HL-60 (cell line): ENCODE data around the gene STK24.

Source experiments
- DNase-seq, 2 experiments: peaks; one replicate each; pipeline ENCODE4 v3.0.0-alpha.2; 2010 to 2020; ENCODE audit warnings: low read depth in 1 of 2, low spot score in 1 of 2
- H3K27ac ChIP-seq: fragments of 250-450 bp; sonication (Bioruptor Pico); replicated peaks from 2 replicates; pipeline ENCODE4 v1.5.1; 2020; ENCODE audit warnings: mild to moderate bottlenecking, moderate library complexity
- H3K27me3 ChIP-seq: fragments of 250-450 bp; sonication (Bioruptor Pico); 2 replicates; pipeline ENCODE4 v1.5.1; 2021; ENCODE audit warnings: mild to moderate bottlenecking, moderate library complexity; ENCODE audit not compliant: insufficient read depth, poor library complexity, severe bottlenecking
- H3K4me3 ChIP-seq: replicated peaks from 2 replicates; pipeline ENCODE4 v1.5.1; 2011; ENCODE audit warnings: mild to moderate bottlenecking, control low read depth, low read length; ENCODE audit not compliant: insufficient read depth
- GABPA ChIP-seq: IDR thresholded peaks from 2 replicates; pipeline ENCODE4 v1.6.1; 2012; ENCODE audit warnings: low read depth
- POLR2AphosphoS5 ChIP-seq: IDR thresholded peaks from 2 replicates; pipeline ENCODE4 v1.6.1; 2012; ENCODE audit warnings: low read depth
- SPI1 ChIP-seq: IDR thresholded peaks from 2 replicates; pipeline ENCODE4 v1.6.1; 2012; ENCODE audit warnings: low read depth, mild to moderate bottlenecking, borderline replicate concordance
- TF ChIP-seq, protein P1 (sequence below): IDR thresholded peaks from one replicate; pipeline ENCODE4 v1.5.1; 2011; ENCODE audit warnings: low read length, control low read depth, inconsistent platforms; ENCODE audit not compliant: insufficient read depth
- TF ChIP-seq, protein P2 (sequence below): IDR thresholded peaks from 2 replicates; pipeline ENCODE4 v1.6.1; 2012; ENCODE audit warnings: low read depth; ENCODE audit not compliant: insufficient replicate concordance

STK24 gene

DNA sequence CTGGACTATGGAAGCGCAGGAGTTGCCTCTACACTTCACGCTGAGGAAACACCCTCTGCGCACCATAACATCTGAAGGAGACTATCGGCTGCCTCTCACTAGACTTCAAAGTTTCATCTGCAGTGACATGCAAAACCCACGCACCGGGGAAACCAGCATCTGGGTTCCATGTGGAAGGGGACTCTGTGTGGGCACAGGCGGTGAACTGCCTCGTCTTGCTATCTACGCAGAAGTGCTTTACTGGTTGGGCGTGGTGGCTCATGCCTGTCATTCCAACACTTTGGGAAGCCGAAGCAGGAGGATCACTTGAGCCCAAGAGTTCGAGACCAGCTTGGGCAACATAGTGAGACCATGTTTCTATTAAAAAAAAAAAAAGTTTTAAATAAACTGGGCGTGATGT is 116.4 kb downstream of the STK24 start:
- no peak for DNase-seq
- Histone ChIP-seq H3K27me3 (no peaks in the 10 kb centered on the region), H3K27ac (no peak overlapping the region), H3K4me3 (no peak overlapping the region)
- TF ChIP-seq GABPA = no peak
- TF ChIP-seq, protein P1, sequence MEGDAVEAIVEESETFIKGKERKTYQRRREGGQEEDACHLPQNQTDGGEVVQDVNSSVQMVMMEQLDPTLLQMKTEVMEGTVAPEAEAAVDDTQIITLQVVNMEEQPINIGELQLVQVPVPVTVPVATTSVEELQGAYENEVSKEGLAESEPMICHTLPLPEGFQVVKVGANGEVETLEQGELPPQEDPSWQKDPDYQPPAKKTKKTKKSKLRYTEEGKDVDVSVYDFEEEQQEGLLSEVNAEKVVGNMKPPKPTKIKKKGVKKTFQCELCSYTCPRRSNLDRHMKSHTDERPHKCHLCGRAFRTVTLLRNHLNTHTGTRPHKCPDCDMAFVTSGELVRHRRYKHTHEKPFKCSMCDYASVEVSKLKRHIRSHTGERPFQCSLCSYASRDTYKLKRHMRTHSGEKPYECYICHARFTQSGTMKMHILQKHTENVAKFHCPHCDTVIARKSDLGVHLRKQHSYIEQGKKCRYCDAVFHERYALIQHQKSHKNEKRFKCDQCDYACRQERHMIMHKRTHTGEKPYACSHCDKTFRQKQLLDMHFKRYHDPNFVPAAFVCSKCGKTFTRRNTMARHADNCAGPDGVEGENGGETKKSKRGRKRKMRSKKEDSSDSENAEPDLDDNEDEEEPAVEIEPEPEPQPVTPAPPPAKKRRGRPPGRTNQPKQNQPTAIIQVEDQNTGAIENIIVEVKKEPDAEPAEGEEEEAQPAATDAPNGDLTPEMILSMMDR = no peak
- TF ChIP-seq POLR2AphosphoS5 = no peak
- no peak for TF ChIP-seq SPI1
- TF ChIP-seq, protein P2, sequence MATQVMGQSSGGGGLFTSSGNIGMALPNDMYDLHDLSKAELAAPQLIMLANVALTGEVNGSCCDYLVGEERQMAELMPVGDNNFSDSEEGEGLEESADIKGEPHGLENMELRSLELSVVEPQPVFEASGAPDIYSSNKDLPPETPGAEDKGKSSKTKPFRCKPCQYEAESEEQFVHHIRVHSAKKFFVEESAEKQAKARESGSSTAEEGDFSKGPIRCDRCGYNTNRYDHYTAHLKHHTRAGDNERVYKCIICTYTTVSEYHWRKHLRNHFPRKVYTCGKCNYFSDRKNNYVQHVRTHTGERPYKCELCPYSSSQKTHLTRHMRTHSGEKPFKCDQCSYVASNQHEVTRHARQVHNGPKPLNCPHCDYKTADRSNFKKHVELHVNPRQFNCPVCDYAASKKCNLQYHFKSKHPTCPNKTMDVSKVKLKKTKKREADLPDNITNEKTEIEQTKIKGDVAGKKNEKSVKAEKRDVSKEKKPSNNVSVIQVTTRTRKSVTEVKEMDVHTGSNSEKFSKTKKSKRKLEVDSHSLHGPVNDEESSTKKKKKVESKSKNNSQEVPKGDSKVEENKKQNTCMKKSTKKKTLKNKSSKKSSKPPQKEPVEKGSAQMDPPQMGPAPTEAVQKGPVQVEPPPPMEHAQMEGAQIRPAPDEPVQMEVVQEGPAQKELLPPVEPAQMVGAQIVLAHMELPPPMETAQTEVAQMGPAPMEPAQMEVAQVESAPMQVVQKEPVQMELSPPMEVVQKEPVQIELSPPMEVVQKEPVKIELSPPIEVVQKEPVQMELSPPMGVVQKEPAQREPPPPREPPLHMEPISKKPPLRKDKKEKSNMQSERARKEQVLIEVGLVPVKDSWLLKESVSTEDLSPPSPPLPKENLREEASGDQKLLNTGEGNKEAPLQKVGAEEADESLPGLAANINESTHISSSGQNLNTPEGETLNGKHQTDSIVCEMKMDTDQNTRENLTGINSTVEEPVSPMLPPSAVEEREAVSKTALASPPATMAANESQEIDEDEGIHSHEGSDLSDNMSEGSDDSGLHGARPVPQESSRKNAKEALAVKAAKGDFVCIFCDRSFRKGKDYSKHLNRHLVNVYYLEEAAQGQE = no peak

DNA sequence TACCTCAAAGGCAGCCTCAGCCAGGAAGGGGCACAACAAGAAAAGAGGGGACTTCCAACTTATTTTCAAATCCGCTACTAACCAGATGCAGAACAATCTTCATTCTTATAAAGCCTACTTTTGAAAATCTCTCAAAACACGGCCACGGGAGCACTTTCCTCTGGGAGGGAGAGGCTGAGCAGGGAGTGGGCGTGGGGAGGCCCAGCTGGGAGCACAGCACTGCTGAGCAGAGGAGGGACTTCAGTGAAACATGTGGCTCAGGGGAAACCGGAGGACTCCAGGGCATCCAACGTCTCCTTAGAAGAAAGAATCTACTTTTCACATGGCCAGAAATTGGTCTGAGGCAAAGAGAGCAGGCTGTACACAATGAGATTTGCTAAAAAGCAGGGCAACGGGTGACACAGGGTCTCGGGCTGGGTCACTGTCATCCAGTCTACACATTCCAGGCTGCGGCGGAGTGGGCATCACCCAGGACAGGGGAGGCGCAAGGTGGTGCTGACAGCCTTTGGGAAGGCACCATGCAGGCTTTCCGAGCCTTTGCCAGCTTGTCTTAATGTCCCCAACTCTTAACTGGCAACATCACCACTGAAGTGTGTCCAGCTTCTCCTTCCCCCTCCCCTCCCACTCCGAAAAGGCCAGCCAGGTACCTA is 117.1 kb downstream of the STK24 start:
- DNase-seq = no peak
- Histone ChIP-seq H3K4me3 (no peak overlapping the region), H3K27me3 (no peaks in the 10 kb centered on the region), H3K27ac (no peak overlapping the region)
- TF ChIP-seq POLR2AphosphoS5 (no peak), GABPA (no peak), SPI1 (no peak)
- TF ChIP-seq, protein P2 = no peak
- TF ChIP-seq, protein P1 = no peak

DNA sequence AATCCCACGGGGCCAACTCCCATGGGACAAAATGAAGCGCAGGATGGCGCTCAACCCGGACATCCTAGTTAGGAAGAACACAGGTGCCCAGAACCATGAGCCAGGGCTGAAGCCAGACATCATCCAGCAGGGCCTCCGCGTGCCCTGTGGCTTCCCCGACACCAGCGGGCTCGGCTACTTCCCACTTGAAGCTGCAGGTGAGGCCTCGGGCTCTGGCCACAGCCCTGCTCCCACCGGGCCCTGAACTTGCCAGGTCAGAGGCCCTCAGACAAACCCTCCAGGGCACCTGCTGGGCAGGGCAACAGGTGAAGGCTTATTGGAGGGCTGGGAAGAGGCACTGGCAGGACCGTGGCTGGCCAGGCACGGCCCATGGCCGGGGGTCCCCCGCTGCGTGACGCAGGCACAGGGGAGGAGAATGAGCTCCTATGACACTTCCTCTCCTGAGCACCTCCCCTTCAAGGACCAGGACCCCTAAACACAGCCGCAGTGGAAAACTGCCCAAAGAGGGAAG is 117.7 kb downstream of the STK24 start:
- H3K27ac ChIP-seq = no peak overlapping the region
- no peak for TF ChIP-seq POLR2AphosphoS5
- no peak for TF ChIP-seq GABPA
- TF ChIP-seq SPI1 = no peak
- TF ChIP-seq, protein P2 = no peak
- TF ChIP-seq, protein P1 = no peak

More for the DNA sequence above, 117.7 kb downstream of the STK24 start:
- Histone ChIP-seq H3K27me3 (no peaks in the 10 kb centered on the region), H3K4me3 (no peak overlapping the region)
- no peak for DNase-seq
